ENCODE measurements around the gene PLK3. TPM values are rescaled to one million over a fixed set of nuclear protein-coding genes. Genes with fewer than 3 reads are reported as not detected.

PLK3 gene
- total and polyA plus RNA-seq, 2 experiments from 2014 or later: 18.2 to 40.1 TPM

GRCh38 chr1:44842862-44843655 lies 42.9 kb downstream of the PLK3 start, which contains the start of gene PTCH2:
TSS of gene PTCH2 (minus strand) at chr1:44843253. CDS start at chr1:44842932, 321 bp downstream.
- H4K20me1 ChIP-seq (ENCODE audit: insufficient read depth, poor library complexity, severe bottlenecking): no peaks in the 10 kb centered on the region
- peak within 1 kb of the TSS; percentile 66 for H3K4me3 ChIP-seq
- no peaks in the 10 kb centered on the region for H3K9me2 ChIP-seq (replicated peaks; ENCODE audit: insufficient read depth)
- 1% methylated on average over 11 of the region's 72 CpGs for WGBS (ENCODE audit: low lambda C conversion rate, missing lambda C conversion rate)
- H3K4me1 ChIP-seq (ENCODE audit: insufficient read depth): peaks cover under 1% of the 10 kb centered on the region
- H2AFZ ChIP-seq: peak within 1 kb of the TSS; percentile 80
- no peaks in the 10 kb centered on the region for H3K36me3 ChIP-seq (replicated peaks; ENCODE audit: insufficient read depth, low read depth)
- no peaks in the 10 kb centered on the region for H3K9me3 ChIP-seq (ENCODE audit: low read depth)
- H3K27me3 ChIP-seq: no peaks in the 10 kb centered on the region
- H3K79me2 ChIP-seq: no peaks in the 10 kb centered on the region
- peak; percentile 90 for DNase-seq (ENCODE audit: low spot score)
- peak within 1 kb of the TSS; percentile 94 for H3K4me2 ChIP-seq
- no peak within 1 kb of the TSS for H3K27ac ChIP-seq
- no peak for TF ChIP-seq EZH2 (IDR thresholded peaks at IDR 0.05; ENCODE audit: borderline replicate concordance)
- TF ChIP-seq CTCF (IDR thresholded peaks at IDR 0.05; ENCODE audit: poor library complexity): no peak
- no peak for TF ChIP-seq EZH2phosphoT487 (IDR thresholded peaks at IDR 0.05; ENCODE audit: low read depth, severe bottlenecking, unreplicated experiment)

- Histone ChIP-seq H3K4me3 (no peak overlapping the region), H2AFZ (no peak overlapping the region), H3K4me2 (no peak overlapping the region), H3K36me3 (replicated peaks; ENCODE audit: insufficient read depth, low read depth) (no peaks in the 10 kb centered on the region), H3K9me3 (ENCODE audit: low read depth) (no peaks in the 10 kb centered on the region), H4K20me1 (ENCODE audit: insufficient read depth, poor library complexity, severe bottlenecking) (no peaks in the 10 kb centered on the region), H3K9me2 (replicated peaks; ENCODE audit: insufficient read depth) (no peaks in the 10 kb centered on the region), H3K4me1 (ENCODE audit: insufficient read depth) (peaks cover 4% of the 10 kb centered on the region), H3K27me3 (no peaks in the 10 kb centered on the region), H3K27ac (no peak overlapping the region), H3K79me2 (no peaks in the 10 kb centered on the region)
- DNase-seq (ENCODE audit: low spot score): no peak
- whole genome bisulfite sequencing (ENCODE audit: low lambda C conversion rate, missing lambda C conversion rate): 100% methylated on average over 1 of the region's 1 CpG
- TF ChIP-seq CTCF (IDR thresholded peaks at IDR 0.05; ENCODE audit: poor library complexity) (no peak), EZH2 (IDR thresholded peaks at IDR 0.05; ENCODE audit: borderline replicate concordance) (no peak), EZH2phosphoT487 (IDR thresholded peaks at IDR 0.05; ENCODE audit: low read depth, severe bottlenecking, unreplicated experiment) (no peak)
These were observed 46.8 kb downstream of the PLK3 start for GRCh38 chr1:44846985-44847384.

- DNase-seq (ENCODE audit: low spot score): no peak
- 84% methylated on average over 1 of the region's 1 CpG for WGBS (ENCODE audit: low lambda C conversion rate, missing lambda C conversion rate)
- Histone ChIP-seq H2AFZ (no peak overlapping the region), H3K9me3 (ENCODE audit: low read depth) (no peaks in the 10 kb centered on the region), H3K4me1 (ENCODE audit: insufficient read depth) (peaks cover 4% of the 10 kb centered on the region), H3K36me3 (replicated peaks; ENCODE audit: insufficient read depth, low read depth) (no peaks in the 10 kb centered on the region), H3K4me3 (no peak overlapping the region), H3K4me2 (no peak overlapping the region), H3K27ac (peak overlapping the region; percentile 13), H3K79me2 (no peaks in the 10 kb centered on the region), H3K9me2 (replicated peaks; ENCODE audit: insufficient read depth) (no peaks in the 10 kb centered on the region), H4K20me1 (ENCODE audit: insufficient read depth, poor library complexity, severe bottlenecking) (no peaks in the 10 kb centered on the region), H3K27me3 (no peaks in the 10 kb centered on the region)
- no peak for TF ChIP-seq EZH2phosphoT487 (IDR thresholded peaks at IDR 0.05; ENCODE audit: low read depth, severe bottlenecking, unreplicated experiment)
- no peak for TF ChIP-seq EZH2 (IDR thresholded peaks at IDR 0.05; ENCODE audit: borderline replicate concordance)
- no peak for TF ChIP-seq CTCF (IDR thresholded peaks at IDR 0.05; ENCODE audit: poor library complexity)
These were observed 47.7 kb downstream of the PLK3 start for GRCh38 chr1:44847845-44848244.

Measured in hepatocyte (in vitro differentiated cells).